ENCODE measurements around the gene NUDT22.

NUDT22 gene

GRCh38 chr11:64253481-64253880 is 27.4 kb downstream of the NUDT22 start:
- Histone ChIP-seq H3K79me2 (ENCODE audit: insufficient read depth, low read length) (no peaks in the 10 kb centered on the region), H3K9me3 (ENCODE audit: low read length) (no peaks in the 10 kb centered on the region), H3K9me2 (ENCODE audit: low read depth, low read length) (no peaks in the 10 kb centered on the region), H3K4me3 (ENCODE audit: low read depth, low read length, poor library complexity, severe bottlenecking) (no peak overlapping the region), H4K20me1 (ENCODE audit: insufficient read depth, low read length) (no peaks in the 10 kb centered on the region), H2AFZ (ENCODE audit: low read length) (no peak overlapping the region), H3K27me3 (ENCODE audit: insufficient read depth, low read length) (no peaks in the 10 kb centered on the region), H3K36me3 (ENCODE audit: insufficient read depth, low read length) (peaks cover 12% of the 10 kb centered on the region; the same call in 1 of the 2 replicates), H3F3A (ENCODE audit: insufficient read depth, low read length) (no peaks in the 10 kb centered on the region), H3K4me1 (ENCODE audit: insufficient read depth, low read length, severe bottlenecking) (peaks cover 22% of the 10 kb centered on the region), H3K4me2 (ENCODE audit: low read length) (no peak overlapping the region), H3K27ac (ENCODE audit: low read depth, low read length, poor library complexity, severe bottlenecking) (no peak overlapping the region), H3K9ac (ENCODE audit: low read length) (no peak overlapping the region)
- TF ChIP-seq CTCF (IDR thresholded peaks at IDR 0.05; ENCODE audit: low read length) = no peak
- TF ChIP-seq EZH2 (IDR thresholded peaks at IDR 0.05; ENCODE audit: borderline replicate concordance, low read length) = no peak

GRCh38 chr11:64254326-64254725 is 28.3 kb downstream of the NUDT22 start:
- Histone ChIP-seq H3F3A (ENCODE audit: insufficient read depth, low read length) (no peaks in the 10 kb centered on the region), H3K9me3 (ENCODE audit: low read length) (no peaks in the 10 kb centered on the region), H3K9me2 (ENCODE audit: low read depth, low read length) (no peaks in the 10 kb centered on the region), H3K4me2 (ENCODE audit: low read length) (no peak overlapping the region), H3K9ac (ENCODE audit: low read length) (no peak overlapping the region), H3K79me2 (ENCODE audit: insufficient read depth, low read length) (no peaks in the 10 kb centered on the region), H4K20me1 (ENCODE audit: insufficient read depth, low read length) (no peaks in the 10 kb centered on the region), H3K36me3 (ENCODE audit: insufficient read depth, low read length) (peaks cover 20% of the 10 kb centered on the region; the same call in 1 of the 2 replicates), H3K27ac (ENCODE audit: low read depth, low read length, poor library complexity, severe bottlenecking) (no peak overlapping the region), H3K27me3 (ENCODE audit: insufficient read depth, low read length) (no peaks in the 10 kb centered on the region), H3K4me3 (ENCODE audit: low read depth, low read length, poor library complexity, severe bottlenecking) (no peak overlapping the region), H3K4me1 (ENCODE audit: insufficient read depth, low read length, severe bottlenecking) (peaks cover 22% of the 10 kb centered on the region), H2AFZ (ENCODE audit: low read length) (no peak overlapping the region)
- TF ChIP-seq CTCF (IDR thresholded peaks at IDR 0.05; ENCODE audit: low read length) (no peak), EZH2 (IDR thresholded peaks at IDR 0.05; ENCODE audit: borderline replicate concordance, low read length) (no peak)

- H3K79me2 ChIP-seq (ENCODE audit: insufficient read depth, low read length) = no peaks in the 10 kb centered on the region
- H4K20me1 ChIP-seq (ENCODE audit: insufficient read depth, low read length) = no peaks in the 10 kb centered on the region
- H3K4me2 ChIP-seq (ENCODE audit: low read length) = no peak overlapping the region
- TF ChIP-seq CTCF (IDR thresholded peaks at IDR 0.05; ENCODE audit: low read length) (no peak), EZH2 (IDR thresholded peaks at IDR 0.05; ENCODE audit: borderline replicate concordance, low read length) (no peak)
- no peak overlapping the region for H3K9ac ChIP-seq (ENCODE audit: low read length)
- no peak overlapping the region for H3K27ac ChIP-seq (ENCODE audit: low read depth, low read length, poor library complexity, severe bottlenecking)
- H3K36me3 ChIP-seq (ENCODE audit: insufficient read depth, low read length) = peaks cover 30% of the 10 kb centered on the region; the same call in 1 of the 2 replicates
- no peaks in the 10 kb centered on the region for H3K9me2 ChIP-seq (ENCODE audit: low read depth, low read length)
- no peak overlapping the region for H2AFZ ChIP-seq (ENCODE audit: low read length)
- H3K9me3 ChIP-seq (ENCODE audit: low read length) = no peaks in the 10 kb centered on the region
- H3F3A ChIP-seq (ENCODE audit: insufficient read depth, low read length) = no peaks in the 10 kb centered on the region
- H3K4me1 ChIP-seq (ENCODE audit: insufficient read depth, low read length, severe bottlenecking) = peaks cover 21% of the 10 kb centered on the region
- H3K27me3 ChIP-seq (ENCODE audit: insufficient read depth, low read length) = no peaks in the 10 kb centered on the region
- H3K4me3 ChIP-seq (ENCODE audit: low read depth, low read length, poor library complexity, severe bottlenecking) = no peak overlapping the region
These were observed 29.4 kb downstream of the NUDT22 start for GRCh38 chr11:64255135-64256128.

All from OCI-LY1 (cell line).